Skeletal muscle tissue (tissue), 4 donors: ENCODE results near the gene SENP3. TPM values are rescaled to one million over a fixed set of nuclear protein-coding genes. Genes with fewer than 3 reads are reported as not detected.

Experiments
- H3K27ac ChIP-seq: one replicate; pipeline ENCODE4 v1.7.0; 2013; ENCODE audit warnings: mild to moderate bottlenecking, low read depth, low read length, inconsistent platforms
- H3K27me3 ChIP-seq, 3 donors: one replicate each; pipeline ENCODE4 v1.7.0; 2013; ENCODE audit warnings: low read length in 3 of 3; ENCODE audit not compliant: control insufficient read depth in 3 of 3, insufficient read depth in 3 of 3
- H3K36me3 ChIP-seq, 3 donors: one replicate each; pipeline ENCODE4 v1.7.0; 2013; ENCODE audit warnings: low read length in 3 of 3; ENCODE audit not compliant: control insufficient read depth in 3 of 3, insufficient read depth in 3 of 3
- H3K4me1 ChIP-seq, 3 donors: one replicate each; pipeline ENCODE4 v1.7.0; 2013; ENCODE audit warnings: low read length in 3 of 3, mild to moderate bottlenecking in 3 of 3; ENCODE audit not compliant: control insufficient read depth in 3 of 3, insufficient read depth in 3 of 3
- H3K4me3 ChIP-seq, 3 donors: one replicate each; pipeline ENCODE4 v1.7.0; 2013; ENCODE audit warnings: low read length in 3 of 3
- H3K9ac ChIP-seq, 3 donors: one replicate each; pipeline ENCODE4 v1.7.0; 2013; ENCODE audit warnings: low read length in 3 of 3, mild to moderate bottlenecking in 3 of 3, moderate library complexity in 2 of 3, low read depth in 1 of 3
- H3K9me3 ChIP-seq, 3 donors: one replicate each; pipeline ENCODE4 v1.7.0; 2013; ENCODE audit warnings: low read length in 3 of 3; ENCODE audit not compliant: control insufficient read depth in 3 of 3
- total RNA-seq: library from RNA; depleted of rRNA; stranded (reverse); fragments of >200 nt; gene quantifications from one replicate; pipeline ENCODE4 v1.2.3, GENCODE V29; 2014
- donor health status: Osteomylitis.

The SENP3 gene
- total RNA-seq, 1 donor from 2014 or later = 31.3 TPM

- Histone ChIP-seq H3K9me3 (peaks cover 0 to 2% (median 0%) of the 10 kb centered on the region in 3 donors), H3K27ac (no peak overlapping the region), H3K27me3 (peaks cover 0 to 3% (median 0%) of the 10 kb centered on the region in 3 donors), H3K36me3 (no peaks in the 10 kb centered on the region), H3K4me3 (no peak overlapping the region), H3K9ac (no peak overlapping the region), H3K4me1 (no peaks in the 10 kb centered on the region)
Measured at GRCh38 chr17:7538891-7539545, 22.7 kb upstream of the SENP3 start.

DNA sequence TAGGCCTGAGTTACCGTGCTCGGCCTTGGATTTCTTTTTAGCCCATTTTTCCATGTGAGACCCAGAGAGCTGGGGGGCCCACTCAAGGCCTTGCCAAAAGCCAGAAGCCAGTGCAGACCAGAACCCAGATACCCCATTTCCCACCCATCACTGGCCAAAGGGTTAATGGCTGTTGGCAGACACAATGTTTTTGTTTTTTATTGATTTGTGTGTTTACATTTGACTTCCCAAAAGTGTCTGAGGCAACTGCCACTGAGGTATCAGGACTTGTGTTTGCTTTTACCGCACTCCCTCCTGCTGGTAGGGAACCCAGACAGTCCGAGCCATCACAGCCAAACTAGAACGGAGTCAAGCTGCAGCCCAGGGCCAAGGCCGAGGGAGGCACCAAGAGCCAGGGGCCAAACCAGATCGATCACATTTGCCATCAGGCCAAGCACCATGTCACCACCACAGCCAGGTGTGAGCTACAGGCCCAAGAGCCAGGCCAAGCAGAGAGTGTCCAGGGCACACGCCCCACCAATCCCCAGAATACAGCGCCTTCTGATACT, 20.6 kb upstream of the SENP3 start:
- Histone ChIP-seq H3K9me3 (peaks cover 0 to 2% (median 0%) of the 10 kb centered on the region in 3 donors), H3K9ac (no peak overlapping the region), H3K27ac (no peak overlapping the region), H3K36me3 (no peaks in the 10 kb centered on the region), H3K4me3 (no peak overlapping the region), H3K4me1 (no peaks in the 10 kb centered on the region), H3K27me3 (peaks cover 0 to 3% (median 0%) of the 10 kb centered on the region in 3 donors)

- Histone ChIP-seq H3K36me3 (no peaks in the 10 kb centered on the region), H3K27ac (no peak overlapping the region), H3K4me3 (no peak overlapping the region), H3K27me3 (peaks cover 0 to 3% (median 3%) of the 10 kb centered on the region in 3 donors), H3K9ac (no peak overlapping the region), H3K9me3 (no peaks in the 10 kb centered on the region), H3K4me1 (peaks cover 12 to 17% (median 14%) of the 10 kb centered on the region in 3 donors)
Measured at GRCh38 chr17:7544911-7545310, 16.8 kb upstream of the SENP3 start.

- Histone ChIP-seq H3K9ac (peak within 1 kb of the TSS; percentile 82 to 87 (median 84)), H3K9me3 (no peaks in the 10 kb centered on the region), H3K36me3 (peaks cover 0 to 12% (median 2%) of the 10 kb centered on the region in 3 donors), H3K27ac (peak within 1 kb of the TSS; percentile 58), H3K4me3 (peak within 1 kb of the TSS; percentile 84 to 91 (median 87)), H3K4me1 (peaks cover 14 to 20% (median 16%) of the 10 kb centered on the region in 3 donors), H3K27me3 (peaks cover 0 to 3% (median 0%) of the 10 kb centered on the region in 3 donors)
Measured at GRCh38 chr17:7548585-7549400, 12.9 kb upstream of the SENP3 start, which contains the start of gene TNFSF12. Gene TNFSF12 (plus strand): TSS chr17:7549058. CDS start chr17:7549154, 96 bp downstream.

- Histone ChIP-seq H3K36me3 (peaks cover 0 to 14% (median 2%) of the 10 kb centered on the region in 3 donors), H3K9me3 (no peaks in the 10 kb centered on the region), H3K4me1 (peaks cover 14 to 20% (median 16%) of the 10 kb centered on the region in 3 donors), H3K27me3 (peaks cover 0 to 3% (median 0%) of the 10 kb centered on the region in 3 donors), H3K27ac (peak overlapping the region; percentile 58), H3K9ac (peak overlapping the region; percentile 82 to 87 (median 83)), H3K4me3 (peak overlapping the region; percentile 68 to 91 (median 84))
Measured at GRCh38 chr17:7549401-7550055, 12.2 kb upstream of the SENP3 start.

- peak overlapping the region; percentile 58 for H3K27ac ChIP-seq
- H3K4me1 ChIP-seq = peaks cover 14 to 20% (median 16%) of the 10 kb centered on the region in 3 donors
Measured at GRCh38 chr17:7550344-7550743, 11.4 kb upstream of the SENP3 start.

DNA sequence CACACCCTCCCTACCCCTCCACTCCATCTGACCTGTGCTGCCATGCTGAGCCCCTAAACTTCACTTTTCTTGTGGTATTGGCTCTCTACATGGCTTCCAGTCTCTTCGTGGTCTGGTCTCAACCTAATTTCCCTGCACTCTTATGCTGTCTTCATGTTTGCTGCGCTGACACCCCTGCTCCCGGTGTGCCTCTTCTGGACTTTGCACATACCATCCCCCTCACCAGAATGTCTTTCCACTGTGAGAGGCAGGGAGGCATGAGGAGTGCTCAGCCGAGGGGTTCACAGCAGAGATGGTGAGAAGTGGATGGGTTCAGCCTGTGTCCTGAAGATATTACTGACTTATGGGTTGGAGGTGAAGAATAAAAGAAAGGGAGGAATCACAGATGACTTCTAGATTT, 10.3 kb upstream of the SENP3 start:
- no peaks in the 10 kb centered on the region for H3K9me3 ChIP-seq
- peaks cover 14 to 20% (median 16%) of the 10 kb centered on the region in 3 donors for H3K4me1 ChIP-seq
- no peak overlapping the region for H3K9ac ChIP-seq
- no peak overlapping the region for H3K4me3 ChIP-seq
- H3K27me3 ChIP-seq = peaks cover 0 to 3% (median 0%) of the 10 kb centered on the region in 3 donors
- H3K27ac ChIP-seq = no peak overlapping the region
- peaks cover 0 to 14% (median 2%) of the 10 kb centered on the region in 3 donors for H3K36me3 ChIP-seq

More at GRCh38 chr17:7550344-7550743, 11.4 kb upstream of the SENP3 start:
- no peaks in the 10 kb centered on the region for H3K9me3 ChIP-seq
- H3K27me3 ChIP-seq = peaks cover 0 to 3% (median 0%) of the 10 kb centered on the region in 3 donors
- H3K4me3 ChIP-seq = peak overlapping the region in 1 of 3 donors; percentile 68
- H3K9ac ChIP-seq = peak overlapping the region in 1 of 3 donors; percentile 3
- H3K36me3 ChIP-seq = peaks cover 0 to 14% (median 2%) of the 10 kb centered on the region in 3 donors

- Histone ChIP-seq H3K27ac (no peak overlapping the region), H3K36me3 (peaks cover 0 to 14% (median 2%) of the 10 kb centered on the region in 3 donors), H3K9me3 (no peaks in the 10 kb centered on the region), H3K4me1 (peaks cover 18 to 23% (median 22%) of the 10 kb centered on the region in 3 donors), H3K9ac (no peak overlapping the region), H3K4me3 (no peak overlapping the region), H3K27me3 (peaks cover 0 to 3% (median 0%) of the 10 kb centered on the region in 3 donors)
Measured at GRCh38 chr17:7552621-7553051, 9.1 kb upstream of the SENP3 start.

- no peak overlapping the region for H3K4me3 ChIP-seq
- H3K27ac ChIP-seq = no peak overlapping the region
- H3K9ac ChIP-seq = no peak overlapping the region
- H3K4me1 ChIP-seq = peaks cover 23 to 28% (median 28%) of the 10 kb centered on the region in 3 donors
- peaks cover 0 to 14% (median 2%) of the 10 kb centered on the region in 3 donors for H3K36me3 ChIP-seq
- H3K9me3 ChIP-seq = no peaks in the 10 kb centered on the region
- H3K27me3 ChIP-seq = peaks cover 0 to 3% (median 0%) of the 10 kb centered on the region in 3 donors
Measured at GRCh38 chr17:7553356-7553755, 8.4 kb upstream of the SENP3 start.
